IMR-90 (cell line): Measurements from ENCODE around the gene TREH. TPM values are rescaled to one million over a fixed set of nuclear protein-coding genes. Genes with fewer than 3 reads are reported as not detected.

Source experiments
- ATAC-seq: fragments of 200-7000 bp; cut with Tn5 transposase; 2 replicates; pipeline ENCODE4 v1.9.1; 2020; ENCODE audit warnings: low read depth, mild to moderate bottlenecking, moderate library complexity
- BruUV-seq: library from RNA; stranded (reverse); fragments of 400-500 nt; replicated peaks from 2 replicates; lab custom pipeline; 2021; lab: Mats Ljungman, UMichigan
- CTCF ChIA-PET: fragments of 300-600 bp; formaldehyde crosslinking; extraction: SDS; loops from one replicate; lab custom pipeline; 2021; ENCODE audit warnings: antibody characterized with exemption; lab: Yijun Ruan, JAX
- POLR2A ChIA-PET: fragments of 300-600 bp; sonication (Branson Sonifier 250); formaldehyde crosslinking; loops from one replicate; lab custom pipeline; 2022; ENCODE audit warnings: antibody characterized with exemption; ENCODE audit not compliant: unreplicated experiment; lab: Charles Lee
- DNase-seq: peaks from one replicate; pipeline ENCODE4 v3.0.0; 2013
- H2AFZ ChIP-seq: replicated peaks from 2 replicates; pipeline ENCODE3; 2013; ENCODE audit warnings: low read length, mild to moderate bottlenecking; ENCODE audit not compliant: poor library complexity
- H2AK5ac ChIP-seq: 2 replicates; pipeline ENCODE4 v1.6.1; 2013; ENCODE audit warnings: low read depth, low read length, inconsistent platforms
- H2AK9ac ChIP-seq: replicated peaks from 2 replicates; pipeline ENCODE3; 2013; ENCODE audit warnings: mild to moderate bottlenecking, low read depth, low read length, moderate library complexity; ENCODE audit not compliant: poor library complexity
- H2BK120ac ChIP-seq: 2 replicates; pipeline ENCODE4 v1.6.1; 2013; ENCODE audit warnings: low read depth, low read length, inconsistent platforms
- H2BK15ac ChIP-seq: 3 replicates; pipeline ENCODE4 v1.6.1; 2013; ENCODE audit warnings: low read depth, low read length, inconsistent platforms
- H2BK20ac ChIP-seq: 2 replicates; pipeline ENCODE4 v1.6.1; 2013; ENCODE audit warnings: low read depth, mild to moderate bottlenecking, inconsistent platforms, low read length, moderate library complexity
- H2BK5ac ChIP-seq: 2 replicates; pipeline ENCODE4 v1.6.1; 2013; ENCODE audit warnings: mild to moderate bottlenecking, low read depth, low read length, inconsistent platforms; ENCODE audit not compliant: poor library complexity, severe bottlenecking
- H3K14ac ChIP-seq: replicated peaks from 2 replicates; pipeline ENCODE4 v1.6.1; 2013; ENCODE audit warnings: low read depth, low read length, inconsistent platforms
- H3K18ac ChIP-seq: 2 replicates; pipeline ENCODE4 v1.6.1; 2013; ENCODE audit warnings: low read depth, low read length, control low read depth
- H3K23ac ChIP-seq: 2 replicates; pipeline ENCODE4 v1.6.1; 2013; ENCODE audit warnings: low read depth, low read length, inconsistent platforms
- H3K27ac ChIP-seq: 2 replicates; pipeline ENCODE4 v1.5.1; 2013; ENCODE audit warnings: mild to moderate bottlenecking, control low read depth, low read length; ENCODE audit not compliant: insufficient read depth
- H3K27me3 ChIP-seq: 2 replicates; pipeline ENCODE4 v1.6.1; 2013; ENCODE audit warnings: low read length; ENCODE audit not compliant: control insufficient read depth, insufficient read depth
- H3K36me3 ChIP-seq: 2 replicates; pipeline ENCODE4 v1.6.1; 2013; ENCODE audit warnings: low read length, mixed read lengths; ENCODE audit not compliant: control insufficient read depth, insufficient read depth
- H3K4ac ChIP-seq: 2 replicates; pipeline ENCODE4 v1.6.1; 2013; ENCODE audit warnings: low read depth, low read length, inconsistent platforms
- H3K4me1 ChIP-seq: 2 replicates; pipeline ENCODE4 v1.6.1; 2013; ENCODE audit warnings: low read length, mixed read lengths; ENCODE audit not compliant: control insufficient read depth, insufficient read depth
- H3K4me2 ChIP-seq: 2 replicates; pipeline ENCODE4 v1.6.1; 2013; ENCODE audit warnings: low read depth, mild to moderate bottlenecking, control low read depth, low read length, moderate library complexity
- H3K4me3 ChIP-seq: 2 replicates; pipeline ENCODE4 v1.5.1; 2013; ENCODE audit warnings: low read depth, mild to moderate bottlenecking, control low read depth, low read length, moderate library complexity; ENCODE audit not compliant: insufficient read depth
- H3K56ac ChIP-seq: 2 replicates; pipeline ENCODE4 v1.6.1; 2013; ENCODE audit warnings: low read length, inconsistent platforms; ENCODE audit not compliant: insufficient read depth; ENCODE audit errors: extremely low read depth
- H3K79me1 ChIP-seq, 2 experiments: 2 replicates each; pipeline ENCODE4 v1.6.1; 2013; ENCODE audit warnings: low read length in 2 of 2, inconsistent platforms in 1 of 2, low read depth in 1 of 2
- H3K9ac ChIP-seq: 2 replicates; pipeline ENCODE4 v1.6.1; 2013; ENCODE audit warnings: low read depth, low read length, control low read depth
- H3K9me1 ChIP-seq: 2 replicates; pipeline ENCODE4 v1.6.1; 2013; ENCODE audit warnings: low read length, inconsistent platforms; ENCODE audit not compliant: insufficient read depth
- H3K9me3 ChIP-seq: 2 replicates; pipeline ENCODE4 v1.6.1; 2013; ENCODE audit warnings: low read length; ENCODE audit not compliant: control insufficient read depth, insufficient read depth
- H4K20me1 ChIP-seq: 2 replicates; pipeline ENCODE4 v1.6.1; 2013; ENCODE audit warnings: low read length, inconsistent platforms; ENCODE audit not compliant: insufficient read depth
- H4K5ac ChIP-seq: 2 replicates; pipeline ENCODE4 v1.6.1; 2013; ENCODE audit warnings: mild to moderate bottlenecking, low read depth, low read length, control low read depth
- H4K8ac ChIP-seq, 2 experiments: 2 replicates each; pipeline ENCODE4 v1.6.1; 2013; ENCODE audit warnings: low read depth in 2 of 2, low read length in 2 of 2, control low read depth in 1 of 2, inconsistent platforms in 1 of 2
- H4K91ac ChIP-seq: 2 replicates; pipeline ENCODE4 v1.6.1; 2013; ENCODE audit warnings: low read depth, low read length, inconsistent platforms; ENCODE audit not compliant: insufficient read depth
- BHLHE40 ChIP-seq: fragments of 150-350 bp; IDR thresholded peaks from 2 replicates; pipeline ENCODE4 v1.6.1; 2016; ENCODE audit warnings: mild to moderate bottlenecking, low read depth, low read length
- CEBPB ChIP-seq: IDR thresholded peaks from 2 replicates; pipeline ENCODE4 v1.6.1; 2012; ENCODE audit warnings: low read depth, low read length, improper control_type of control experiment
- CHD1 ChIP-seq: IDR thresholded peaks from 2 replicates; pipeline ENCODE4 v1.6.1; 2012; ENCODE audit warnings: low read depth, low read length, improper control_type of control experiment
- FOS ChIP-seq: fragments of 150-350 bp; IDR thresholded peaks from 2 replicates; pipeline ENCODE4 v1.6.1; 2016; ENCODE audit warnings: low read depth, low read length
- MAFK ChIP-seq: IDR thresholded peaks from 2 replicates; pipeline ENCODE4 v1.6.1; 2012; ENCODE audit warnings: low read depth, low read length, improper control_type of control experiment
- MAZ ChIP-seq: IDR thresholded peaks from 2 replicates; pipeline ENCODE4 v1.6.1; 2012; ENCODE audit warnings: low read depth, mild to moderate bottlenecking, low read length, improper control_type of control experiment, moderate library complexity, borderline replicate concordance
- MXI1 ChIP-seq: IDR thresholded peaks from 2 replicates; pipeline ENCODE4 v1.6.1; 2012; ENCODE audit warnings: low read depth, mild to moderate bottlenecking, low read length, moderate library complexity, borderline replicate concordance
- NFE2L2 ChIP-seq: fragments of 150-350 bp; IDR thresholded peaks from 2 replicates; pipeline ENCODE4 v1.6.1; 2016; ENCODE audit warnings: low read depth, mild to moderate bottlenecking, low read length
- POLR2A ChIP-seq: IDR thresholded peaks from 2 replicates; pipeline ENCODE4 v1.6.1; 2012; ENCODE audit warnings: mild to moderate bottlenecking, low read depth, low read length
- RAD21 ChIP-seq: IDR thresholded peaks from 2 replicates; pipeline ENCODE4 v1.6.1; 2012; ENCODE audit warnings: low read length, improper control_type of control experiment
- RCOR1 ChIP-seq: IDR thresholded peaks from 2 replicates; pipeline ENCODE4 v1.6.1; 2012; ENCODE audit warnings: mild to moderate bottlenecking, low read length, improper control_type of control experiment; ENCODE audit not compliant: insufficient replicate concordance
- RFX5 ChIP-seq: IDR thresholded peaks from 2 replicates; pipeline ENCODE4 v1.8.0; 2012; ENCODE audit warnings: low read depth, mild to moderate bottlenecking, low read length, moderate library complexity
- SMC3 ChIP-seq: fragments of 150-350 bp; IDR thresholded peaks from 2 replicates; pipeline ENCODE4 v1.6.1; 2016; ENCODE audit warnings: low read depth, mild to moderate bottlenecking, antibody characterized with exemption, low read length, moderate library complexity
- WGBS, 2 experiments: methylation state at CpG; one replicate each; pipeline versions ENCODE4 v1.1.5 to v1.1.7; 2013; ENCODE audit warnings: missing lambda C conversion rate in 2 of 2; ENCODE audit not compliant: insufficient read length in 1 of 2; ENCODE audit errors: extremely low coverage in 2 of 2; 5-methylcytosine and 5-hydroxymethylcytosine counted together
- dilution Hi-C: fragments of 300-500 bp; cut with HindIII; formaldehyde crosslinking; loops from one replicate; pipeline ENCODE4 v1.14.3; 2018; ENCODE audit warnings: low sequenced_read_pairs; ENCODE audit not compliant: unreplicated experiment
- in situ Hi-C: fragments of 300-500 bp; cut with MboI; formaldehyde crosslinking; loops from 3 replicates; pipeline ENCODE4 v1.14.3; 2019; ENCODE audit warnings: low sequenced_read_pairs, inconsistent platforms, mixed read lengths
- intact Hi-C: fragments of 100-400 bp; cut with micrococcal nuclease; formaldehyde crosslinking; loops from 2 replicates; pipeline ENCODE4 v1.10.0; 2022
- polyA plus RNA-seq, 3 experiments: library from polyadenylated mRNA; depleted of rRNA; stranded (reverse); fragments of >200 nt; gene quantifications; 2 replicates each; pipeline ENCODE4 v1.2.3, GENCODE V29; 2012; ENCODE audit warnings: low replicate concordance in 1 of 3
- total RNA-seq: library from RNA; depleted of rRNA; stranded (reverse); fragments of >200 nt; gene quantifications from 2 replicates; pipeline ENCODE4 v1.2.3, GENCODE V29; 2012
- TF ChIP-seq, protein P1 (sequence below): conservative IDR thresholded peaks from 2 replicates; pipeline ENCODE4 v1.5.1; 2012; ENCODE audit warnings: mild to moderate bottlenecking, low read depth, low read length, improper control_type of control experiment
- TF ChIP-seq, protein P2 (sequence below): fragments of 150-350 bp; IDR thresholded peaks from 2 replicates; pipeline ENCODE4 v1.6.1; 2016; ENCODE audit warnings: low read depth, mild to moderate bottlenecking, low read length, moderate library complexity, borderline replicate concordance
- TF ChIP-seq, protein P3 (sequence below): fragments of 150-350 bp; IDR thresholded peaks from 2 replicates; pipeline ENCODE4 v1.6.1; 2017; ENCODE audit warnings: mild to moderate bottlenecking, antibody characterized with exemption, low read length, low read depth

Gene TREH
- total and polyA plus RNA-seq, 2 of the 4 experiments (the other 2 are of a cell fraction), result not detected

DNA sequence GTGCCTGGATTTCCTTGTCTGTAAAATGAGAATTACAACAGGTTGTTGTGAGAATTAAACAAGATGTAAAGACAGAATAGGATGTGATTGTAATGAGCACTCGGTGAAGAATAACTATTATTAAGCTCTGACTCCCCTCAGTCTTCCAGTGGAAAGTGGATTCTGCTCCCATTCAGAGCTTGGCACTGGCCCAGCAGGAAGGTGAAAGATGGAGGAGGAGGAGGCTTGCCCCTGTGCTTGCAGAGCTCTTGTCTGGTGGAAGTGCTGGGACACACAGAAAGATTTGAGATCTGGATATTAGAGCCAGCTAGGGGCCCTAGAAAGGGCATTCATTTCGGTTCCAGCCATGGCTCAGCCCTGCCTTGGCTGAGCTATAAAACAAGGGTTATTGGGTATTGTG is 43.8 kb downstream of the TREH start:
- Histone ChIP-seq H4K5ac (no peak overlapping the region), H3K56ac (no peak overlapping the region), H2AFZ (no peak overlapping the region), H3K4me2 (no peak overlapping the region), H3K18ac (no peak overlapping the region), H3K4ac (no peak overlapping the region; the same call in 1 of the 2 replicates), H2BK5ac (no peak overlapping the region), H3K14ac (no peak overlapping the region), H3K4me3 (no peak overlapping the region), H3K9me3 (no peaks in the 10 kb centered on the region), H3K79me1 (peaks cover 40 to 95% of the 10 kb centered on the region in 2 experiments), H4K91ac (no peak overlapping the region), H2BK120ac (no peak overlapping the region), H3K36me3 (peaks cover 85% of the 10 kb centered on the region), H3K23ac (no peak overlapping the region), H2BK20ac (no peak overlapping the region), H3K27me3 (no peaks in the 10 kb centered on the region), H2AK9ac (no peak overlapping the region), H4K8ac (no peak overlapping the region), H3K4me1 (peaks cover 20% of the 10 kb centered on the region), H2AK5ac (no peak overlapping the region), H3K27ac (no peak overlapping the region), H4K20me1 (peaks cover 58% of the 10 kb centered on the region), H3K9ac (no peak overlapping the region), H2BK15ac (no peak overlapping the region), H3K9me1 (peaks cover 26% of the 10 kb centered on the region)
- CTCF ChIA-PET, result interaction anchor here (0.9 kb wide), 1 partner anchor 24 kb away, joined by 3 read pairs; no protein-coding TSS in a partner anchor
- in situ Hi-C loops, result no loop called here
- WGBS, 2 experiments, result no CpG with 5 or more reads among the region's 2 CpGs
- ATAC-seq (no peak), DNase-seq (no peak)
- POLR2A ChIA-PET, result no interaction called here
- no TSS peak for BruUV-seq
- TF ChIP-seq SMC3, result no peak
- no peak for TF ChIP-seq POLR2A
- TF ChIP-seq RCOR1, result no peak
- no peak for TF ChIP-seq RAD21
- no peak for TF ChIP-seq NFE2L2
- TF ChIP-seq CHD1, result no peak
- TF ChIP-seq, protein P1, sequence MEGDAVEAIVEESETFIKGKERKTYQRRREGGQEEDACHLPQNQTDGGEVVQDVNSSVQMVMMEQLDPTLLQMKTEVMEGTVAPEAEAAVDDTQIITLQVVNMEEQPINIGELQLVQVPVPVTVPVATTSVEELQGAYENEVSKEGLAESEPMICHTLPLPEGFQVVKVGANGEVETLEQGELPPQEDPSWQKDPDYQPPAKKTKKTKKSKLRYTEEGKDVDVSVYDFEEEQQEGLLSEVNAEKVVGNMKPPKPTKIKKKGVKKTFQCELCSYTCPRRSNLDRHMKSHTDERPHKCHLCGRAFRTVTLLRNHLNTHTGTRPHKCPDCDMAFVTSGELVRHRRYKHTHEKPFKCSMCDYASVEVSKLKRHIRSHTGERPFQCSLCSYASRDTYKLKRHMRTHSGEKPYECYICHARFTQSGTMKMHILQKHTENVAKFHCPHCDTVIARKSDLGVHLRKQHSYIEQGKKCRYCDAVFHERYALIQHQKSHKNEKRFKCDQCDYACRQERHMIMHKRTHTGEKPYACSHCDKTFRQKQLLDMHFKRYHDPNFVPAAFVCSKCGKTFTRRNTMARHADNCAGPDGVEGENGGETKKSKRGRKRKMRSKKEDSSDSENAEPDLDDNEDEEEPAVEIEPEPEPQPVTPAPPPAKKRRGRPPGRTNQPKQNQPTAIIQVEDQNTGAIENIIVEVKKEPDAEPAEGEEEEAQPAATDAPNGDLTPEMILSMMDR, result no peak
- TF ChIP-seq, protein P2, sequence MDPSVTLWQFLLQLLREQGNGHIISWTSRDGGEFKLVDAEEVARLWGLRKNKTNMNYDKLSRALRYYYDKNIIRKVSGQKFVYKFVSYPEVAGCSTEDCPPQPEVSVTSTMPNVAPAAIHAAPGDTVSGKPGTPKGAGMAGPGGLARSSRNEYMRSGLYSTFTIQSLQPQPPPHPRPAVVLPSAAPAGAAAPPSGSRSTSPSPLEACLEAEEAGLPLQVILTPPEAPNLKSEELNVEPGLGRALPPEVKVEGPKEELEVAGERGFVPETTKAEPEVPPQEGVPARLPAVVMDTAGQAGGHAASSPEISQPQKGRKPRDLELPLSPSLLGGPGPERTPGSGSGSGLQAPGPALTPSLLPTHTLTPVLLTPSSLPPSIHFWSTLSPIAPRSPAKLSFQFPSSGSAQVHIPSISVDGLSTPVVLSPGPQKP, result no peak
- TF ChIP-seq RFX5, result no peak
- no peak for TF ChIP-seq CEBPB
- no peak for TF ChIP-seq BHLHE40
- TF ChIP-seq MXI1, result no peak
- TF ChIP-seq, protein P3, sequence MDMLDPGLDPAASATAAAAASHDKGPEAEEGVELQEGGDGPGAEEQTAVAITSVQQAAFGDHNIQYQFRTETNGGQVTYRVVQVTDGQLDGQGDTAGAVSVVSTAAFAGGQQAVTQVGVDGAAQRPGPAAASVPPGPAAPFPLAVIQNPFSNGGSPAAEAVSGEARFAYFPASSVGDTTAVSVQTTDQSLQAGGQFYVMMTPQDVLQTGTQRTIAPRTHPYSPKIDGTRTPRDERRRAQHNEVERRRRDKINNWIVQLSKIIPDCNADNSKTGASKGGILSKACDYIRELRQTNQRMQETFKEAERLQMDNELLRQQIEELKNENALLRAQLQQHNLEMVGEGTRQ, result no peak
- TF ChIP-seq FOS, result no peak
- no peak for TF ChIP-seq MAFK
- TF ChIP-seq MAZ, result no peak
- intact Hi-C loops, result no loop called here
- dilution Hi-C loops, result no loop called here
